HL-60 (cell line): ENCODE data around the gene BCL7A.
A peak's percentile ranks its signal among the peaks of the same experiment; 100 is the strongest.

Experiments used
- DNase-seq, 2 experiments: peaks; one replicate each; pipeline ENCODE4 v3.0.0-alpha.2; 2010 to 2020; ENCODE audit warnings: low read depth in 1 of 2, low spot score in 1 of 2
- H3K27ac ChIP-seq: fragments of 250-450 bp; sonication (Bioruptor Pico); replicated peaks from 2 replicates; pipeline ENCODE4 v1.5.1; 2020; ENCODE audit warnings: mild to moderate bottlenecking, moderate library complexity
- H3K27me3 ChIP-seq: fragments of 250-450 bp; sonication (Bioruptor Pico); 2 replicates; pipeline ENCODE4 v1.5.1; 2021; ENCODE audit warnings: mild to moderate bottlenecking, moderate library complexity; ENCODE audit not compliant: insufficient read depth, poor library complexity, severe bottlenecking
- H3K4me3 ChIP-seq: replicated peaks from 2 replicates; pipeline ENCODE4 v1.5.1; 2011; ENCODE audit warnings: mild to moderate bottlenecking, control low read depth, low read length; ENCODE audit not compliant: insufficient read depth
- CTCF ChIP-seq: IDR thresholded peaks from one replicate; pipeline ENCODE4 v1.5.1; 2011; ENCODE audit warnings: low read length, control low read depth, inconsistent platforms; ENCODE audit not compliant: insufficient read depth
- GABPA ChIP-seq: IDR thresholded peaks from 2 replicates; pipeline ENCODE4 v1.6.1; 2012; ENCODE audit warnings: low read depth
- POLR2AphosphoS5 ChIP-seq: IDR thresholded peaks from 2 replicates; pipeline ENCODE4 v1.6.1; 2012; ENCODE audit warnings: low read depth
- REST ChIP-seq: IDR thresholded peaks from 2 replicates; pipeline ENCODE4 v1.6.1; 2012; ENCODE audit warnings: low read depth; ENCODE audit not compliant: insufficient replicate concordance
- SPI1 ChIP-seq: IDR thresholded peaks from 2 replicates; pipeline ENCODE4 v1.6.1; 2012; ENCODE audit warnings: low read depth, mild to moderate bottlenecking, borderline replicate concordance

The BCL7A gene

GRCh38 chr12:122079033-122079531 lies 57.4 kb downstream of the BCL7A start:
- Histone ChIP-seq H3K4me3 (peak overlapping the region; percentile 74), H3K27me3 (no peaks in the 10 kb centered on the region), H3K27ac (peak overlapping the region; percentile 74)
- peak in 1 of 2 experiments; percentile 58 for DNase-seq
- TF ChIP-seq POLR2AphosphoS5 = no peak; the same call in 1 of the 2 replicates
- no peak for TF ChIP-seq SPI1
- TF ChIP-seq CTCF = no peak
- TF ChIP-seq GABPA = no peak
- TF ChIP-seq REST = no peak

GRCh38 chr12:122079532-122080081 lies 57.9 kb downstream of the BCL7A start:
- peak overlapping the region; percentile 74 for H3K27ac ChIP-seq
- TF ChIP-seq POLR2AphosphoS5 = no peak
- TF ChIP-seq GABPA = no peak
- no peak for TF ChIP-seq CTCF
- no peak for TF ChIP-seq REST
- TF ChIP-seq SPI1 = no peak
- H3K27me3 ChIP-seq = no peaks in the 10 kb centered on the region
- H3K4me3 ChIP-seq = peak overlapping the region; percentile 74
- peak in 1 of 2 experiments; percentile 67 for DNase-seq

- Histone ChIP-seq H3K4me3 (peak overlapping the region; percentile 74), H3K27me3 (no peaks in the 10 kb centered on the region), H3K27ac (peak overlapping the region; percentile 74)
- peak; percentile 45 to 94 for DNase-seq
- TF ChIP-seq GABPA = no peak
- TF ChIP-seq CTCF = no peak
- peak; percentile 43 for TF ChIP-seq REST
- TF ChIP-seq SPI1 = peak; percentile 48; the same call in 1 of the 2 replicates
- peak; percentile 42 for TF ChIP-seq POLR2AphosphoS5
Measured at GRCh38 chr12:122080149-122081082, 58.7 kb downstream of the BCL7A start.
